Suppressor macrophage (primary cell): ENCODE data around the gene WDSUB1.

Experiments
- DNase-seq, 4 experiments: peaks; one replicate each; pipeline ENCODE4 v3.0.0-alpha.2; 2020 to 2022
- total RNA-seq, 17 experiments: gene quantifications; one replicate each; lab custom pipeline; 2026; ENCODE audit warnings: mixed read lengths in 6 of 17, inconsistent platforms in 3 of 17; lab: John Stamatoyannopoulos, UW

Gene WDSUB1
- 2.5 to 21.5 (median 12.8) reads per million in 17 experiments for total RNA-seq

DNA sequence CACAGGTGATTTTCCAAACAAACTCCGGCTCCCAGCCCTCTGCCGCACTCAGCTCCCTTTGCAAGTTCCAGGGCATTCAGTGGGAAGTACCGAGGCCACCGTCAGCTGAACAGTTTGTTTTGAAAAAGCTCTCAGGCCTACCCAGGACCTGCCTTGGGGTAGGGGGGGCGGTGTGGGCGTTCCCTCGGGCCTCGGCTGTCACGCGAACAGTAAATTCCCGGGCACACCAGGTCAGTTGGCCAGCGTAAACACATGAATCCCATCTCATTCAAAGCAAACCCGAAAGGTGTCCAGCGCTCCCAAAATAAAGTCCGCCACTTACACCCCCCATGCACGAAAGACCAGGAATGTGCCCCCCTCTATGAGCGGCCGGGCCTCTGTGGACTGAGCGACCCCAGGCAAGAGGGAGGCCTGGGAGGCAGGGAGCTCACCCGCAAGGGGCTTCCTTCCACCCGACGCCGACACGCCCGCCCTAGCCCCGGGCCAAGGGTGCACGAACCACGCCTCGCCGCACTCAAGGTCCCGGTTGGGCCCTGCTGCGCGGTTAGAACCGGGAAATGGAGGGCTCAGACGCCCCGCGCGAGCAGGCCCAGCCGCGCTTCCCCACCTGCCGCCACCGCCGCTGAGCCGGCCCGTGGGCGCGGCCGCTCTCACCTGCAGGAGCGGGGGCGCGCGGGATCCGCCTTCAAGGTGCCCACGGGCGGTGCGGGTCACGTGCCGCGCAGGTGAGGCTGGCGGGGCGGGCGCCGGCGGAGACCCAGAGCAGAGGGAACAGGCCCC lies at the start of gene WDSUB1:
Gene WDSUB1 (minus strand): TSS at position 775 of the 780 bp plus-strand sequence. CDS start 3,634 bp downstream, outside the sequence.
- peak; percentile 76 to 87 (median 82) for DNase-seq

DNA sequence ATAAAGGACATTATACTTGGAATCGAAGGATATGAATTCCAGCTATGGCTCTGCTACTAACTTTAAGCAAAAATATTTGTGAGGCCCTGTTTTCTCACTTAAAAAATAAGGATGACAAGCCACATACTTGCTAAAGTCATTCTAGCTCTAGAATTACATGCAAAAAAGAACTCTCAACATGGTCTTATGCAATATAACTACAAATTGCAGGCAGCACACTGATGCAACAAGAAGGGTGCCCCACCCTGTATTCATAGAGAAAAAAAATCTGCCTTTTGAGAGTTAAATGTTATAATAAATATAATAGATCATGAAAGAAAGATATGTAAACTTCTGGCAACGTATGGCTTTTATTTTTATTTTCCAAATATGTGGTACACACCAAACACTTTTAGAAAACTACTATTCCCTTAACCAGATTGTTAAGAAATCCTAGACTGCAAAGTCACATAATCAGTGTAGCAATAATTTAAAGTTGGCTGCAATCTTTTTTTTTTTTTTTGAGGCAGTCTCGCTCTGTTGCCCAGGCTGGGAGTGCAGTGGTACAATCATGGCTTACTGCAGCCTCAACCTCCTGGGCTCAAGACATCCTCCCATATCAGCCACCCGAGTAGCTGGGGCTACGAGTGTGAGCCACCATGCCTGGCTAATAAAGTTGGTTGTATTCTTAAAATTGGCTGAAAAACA lies 40.2 kb upstream of the WDSUB1 start:
- DNase-seq = peak; percentile 37 to 75 (median 54)

DNA sequence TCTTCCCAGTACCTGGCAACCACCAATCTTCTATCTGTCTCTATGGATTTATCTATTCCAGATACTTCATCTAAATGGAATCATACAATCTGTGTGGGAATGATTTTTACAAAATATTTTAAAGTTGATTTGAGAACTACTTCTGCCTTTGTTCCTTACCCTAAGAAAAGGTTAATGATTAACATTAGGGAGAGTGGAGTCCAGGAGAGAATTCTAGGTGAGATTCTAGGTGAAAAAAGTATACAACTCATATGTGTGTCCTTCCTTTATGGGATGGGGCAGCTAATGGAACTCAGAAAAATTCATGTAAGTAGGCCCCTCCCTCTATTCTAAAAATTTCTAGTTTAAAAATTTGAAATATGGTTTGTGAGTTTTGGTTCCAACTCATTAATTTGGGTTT lies 35.9 kb upstream of the WDSUB1 start:
- no peak for DNase-seq

- DNase-seq = peak in 1 of 4 experiments; percentile 6
These were observed 31.0 kb upstream of the WDSUB1 start for GRCh38 chr2:159317392-159318088.

DNA sequence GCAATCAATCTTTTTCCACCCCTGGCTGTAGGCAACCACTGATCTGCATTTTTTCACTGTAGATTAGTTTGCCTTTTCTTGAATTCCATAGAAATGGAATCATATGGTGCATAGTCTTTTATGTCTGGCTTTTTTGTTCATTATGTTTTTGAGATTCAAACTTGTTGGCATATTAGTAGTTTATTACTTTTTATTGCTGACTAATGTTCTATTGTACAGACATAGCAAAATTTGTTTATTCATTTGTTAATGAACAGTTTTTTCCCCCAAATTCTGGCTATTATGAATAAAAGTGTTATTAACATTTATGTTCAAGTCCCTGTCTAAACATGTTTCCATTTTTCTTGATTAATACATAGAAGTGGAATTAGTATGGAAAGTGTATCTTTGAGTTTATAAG lies 21.4 kb upstream of the WDSUB1 start:
- no peak for DNase-seq

DNA sequence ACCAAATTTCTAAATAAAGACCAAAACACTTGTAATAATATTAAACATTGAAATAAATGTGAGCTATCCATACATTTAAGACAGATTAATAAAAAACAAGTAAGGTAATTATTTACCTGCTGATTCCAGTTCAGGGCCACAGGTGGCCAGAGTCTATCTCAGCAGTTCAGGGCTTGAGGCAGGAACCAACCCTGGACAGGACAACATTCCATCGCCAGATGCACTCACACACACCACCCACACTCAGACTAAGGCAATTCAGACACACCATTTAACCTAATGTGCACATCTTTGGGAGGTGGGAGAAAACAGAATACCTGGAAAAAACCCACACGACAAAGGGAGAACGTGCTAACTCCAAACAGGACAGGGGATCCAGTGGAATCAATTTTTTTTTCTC lies 14.1 kb upstream of the WDSUB1 start:
- no peak for DNase-seq

GRCh38 chr2:159298967-159299366 lies 12.5 kb upstream of the WDSUB1 start:
- DNase-seq = no peak

DNA sequence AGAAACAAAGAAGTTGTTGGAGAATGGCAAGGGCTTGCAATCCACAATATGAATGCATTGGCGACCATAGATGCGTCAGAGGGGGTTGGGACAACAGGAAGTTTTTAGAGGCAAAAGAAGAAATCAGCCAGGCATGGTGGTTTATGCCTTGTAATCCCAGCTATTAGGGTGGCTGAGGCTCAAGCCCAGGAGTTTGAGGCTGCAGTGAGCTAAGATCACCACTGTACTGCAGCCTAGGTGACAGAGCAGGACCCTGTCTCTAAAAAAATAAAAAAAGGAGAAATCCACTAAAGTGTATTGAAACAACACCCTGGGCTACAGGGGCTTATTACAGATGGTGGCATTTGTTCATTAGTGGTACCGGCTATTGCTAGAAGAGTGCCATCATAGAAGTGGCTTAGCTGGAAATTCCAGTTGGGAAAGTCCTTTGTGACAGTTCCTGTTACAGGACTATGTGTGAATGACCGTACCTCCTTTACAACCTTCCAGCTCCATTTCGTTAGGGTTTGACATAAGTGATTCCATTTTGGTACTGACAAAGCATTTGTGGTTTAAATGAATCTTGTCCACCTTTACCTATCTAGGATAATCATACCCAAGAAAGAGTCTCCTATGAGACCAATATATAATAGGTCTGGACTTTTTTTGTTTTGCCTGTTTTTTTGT lies 10.7 kb upstream of the WDSUB1 start:
- DNase-seq = no peak

DNA sequence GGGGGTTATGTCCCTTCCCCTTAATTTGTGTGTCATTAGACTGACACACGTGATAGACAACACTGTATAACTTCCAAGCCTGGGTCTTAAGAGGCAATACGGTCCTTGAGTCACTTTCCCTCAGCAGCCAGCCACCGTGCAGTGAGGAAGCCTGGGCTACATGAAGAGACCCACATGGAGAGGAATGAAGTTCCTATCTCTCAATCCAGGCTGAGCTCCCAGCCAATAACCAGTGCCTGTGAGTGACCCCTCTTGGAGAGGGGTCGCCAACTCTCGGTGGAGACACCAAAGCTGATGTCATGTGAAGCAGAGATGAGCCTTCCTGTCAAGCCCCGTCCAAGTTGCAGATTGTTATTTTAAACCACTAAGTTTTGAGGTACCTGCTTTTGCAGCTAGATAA lies 5.7 kb upstream of the WDSUB1 start:
- no peak for DNase-seq

GRCh38 chr2:159290289-159290907 lies 3.9 kb upstream of the WDSUB1 start:
- peak; percentile 77 to 93 (median 88) for DNase-seq

GRCh38 chr2:159287733-159288132 lies 1.2 kb upstream of the WDSUB1 start:
- no peak for DNase-seq

DNA sequence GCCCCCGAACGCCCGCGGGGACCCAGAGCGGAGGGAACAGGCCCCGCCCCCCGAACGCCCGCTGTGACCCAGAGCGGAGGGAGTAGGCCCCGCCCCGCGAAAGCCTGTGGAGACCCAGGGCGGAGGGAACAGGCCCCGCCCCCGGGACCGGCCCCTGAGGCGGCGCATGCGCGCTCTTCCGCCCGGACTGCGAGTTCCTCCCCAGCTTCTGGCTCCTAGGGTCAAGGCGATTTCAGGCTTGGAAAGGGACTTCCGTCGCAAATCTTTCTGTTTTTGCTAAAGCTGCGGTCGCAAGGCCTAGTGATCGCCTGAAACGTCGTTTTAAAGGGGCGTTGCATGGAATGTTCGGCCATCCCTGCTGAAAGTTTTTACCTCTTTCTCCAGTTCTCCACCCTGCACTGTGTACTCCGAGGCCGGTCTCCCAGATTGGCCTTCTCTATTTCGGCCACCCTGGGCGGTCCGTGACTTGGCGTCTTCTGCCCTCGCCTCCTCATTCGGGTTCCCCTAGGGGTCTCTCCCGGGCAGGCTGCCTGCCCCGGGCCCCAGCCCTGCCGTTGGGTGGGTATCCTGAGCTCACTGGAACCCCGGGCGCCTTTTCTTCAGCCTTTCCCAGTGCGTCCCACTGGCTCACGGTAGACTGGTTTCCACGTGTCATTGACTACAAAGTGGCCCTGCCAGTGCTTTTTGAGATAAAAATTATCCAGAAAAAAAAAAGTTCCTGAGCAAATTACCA lies 372 bp upstream of the WDSUB1 start:
- DNase-seq = peak; percentile 99 to 100 (median 100)

DNA sequence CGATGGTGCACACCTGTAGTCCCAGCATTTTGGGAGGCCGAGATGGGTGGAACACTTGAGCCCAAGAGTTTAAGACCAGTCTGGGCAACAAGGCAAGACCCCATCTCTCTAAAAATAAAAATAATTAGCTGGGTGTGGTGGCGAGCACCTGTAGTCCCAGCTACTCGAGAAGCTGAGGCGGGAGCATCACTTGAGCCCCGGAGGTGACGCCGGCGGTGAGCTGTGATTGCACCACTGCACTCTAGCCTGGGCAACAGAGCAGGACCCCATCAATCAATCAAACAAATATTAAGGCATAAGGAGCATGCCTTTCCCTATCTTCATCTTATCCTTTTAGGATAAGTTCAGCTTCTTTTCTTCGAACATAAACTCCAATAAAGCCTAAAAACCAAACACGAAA lies 1.1 kb downstream of the WDSUB1 start:
- DNase-seq = no peak

DNA sequence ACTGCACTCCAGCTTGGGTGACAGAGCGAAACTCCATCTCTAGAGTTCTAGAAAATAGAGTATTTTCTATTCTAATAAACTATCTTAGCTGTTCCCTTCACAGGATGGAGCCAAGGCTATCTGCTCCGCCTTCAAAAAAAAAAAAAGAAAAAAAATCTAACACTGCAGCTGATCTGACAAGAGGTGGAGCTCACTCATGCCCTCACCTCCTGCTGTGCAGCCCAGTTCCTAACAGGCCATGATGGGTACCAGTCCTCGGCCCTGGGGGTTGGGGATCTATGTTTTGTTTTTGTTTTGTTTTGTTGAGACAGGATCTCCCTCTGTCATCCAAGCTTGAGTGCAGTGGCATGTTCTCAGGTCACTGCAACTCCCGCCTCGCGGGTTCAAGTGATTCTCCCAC lies 3.0 kb downstream of the WDSUB1 start:
- DNase-seq = no peak

GRCh38 chr2:159281002-159281401 lies 5.5 kb downstream of the WDSUB1 start:
- no peak for DNase-seq

DNA sequence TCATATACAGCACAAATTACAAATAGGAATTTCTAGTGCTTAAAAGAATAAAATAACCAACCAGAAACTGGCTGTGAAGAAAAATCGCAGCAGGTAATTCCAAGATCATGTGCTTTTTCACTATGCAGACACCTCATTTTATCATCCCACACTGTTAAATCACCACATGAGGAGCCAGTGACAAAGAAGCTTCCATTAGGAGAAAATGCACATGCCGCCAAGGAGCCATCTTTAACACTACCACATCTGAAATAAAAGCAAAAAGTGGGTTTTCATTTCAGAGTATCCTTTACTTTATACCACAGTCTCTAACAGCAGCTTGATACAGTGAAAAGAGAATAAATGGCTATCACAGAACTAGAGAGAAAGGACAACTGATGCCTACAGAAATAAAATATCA lies 6.8 kb downstream of the WDSUB1 start:
- DNase-seq = no peak

GRCh38 chr2:159275111-159275510 lies 11.4 kb downstream of the WDSUB1 start:
- DNase-seq = no peak

- no peak for DNase-seq
These were observed 14.3 kb downstream of the WDSUB1 start for GRCh38 chr2:159272156-159272555.

GRCh38 chr2:159270744-159271379 lies 15.6 kb downstream of the WDSUB1 start:
- DNase-seq = no peak

- DNase-seq = peak in 2 of 4 experiments; percentile 2 to 35
These were observed 18.6 kb downstream of the WDSUB1 start for GRCh38 chr2:159267921-159268320.

DNA sequence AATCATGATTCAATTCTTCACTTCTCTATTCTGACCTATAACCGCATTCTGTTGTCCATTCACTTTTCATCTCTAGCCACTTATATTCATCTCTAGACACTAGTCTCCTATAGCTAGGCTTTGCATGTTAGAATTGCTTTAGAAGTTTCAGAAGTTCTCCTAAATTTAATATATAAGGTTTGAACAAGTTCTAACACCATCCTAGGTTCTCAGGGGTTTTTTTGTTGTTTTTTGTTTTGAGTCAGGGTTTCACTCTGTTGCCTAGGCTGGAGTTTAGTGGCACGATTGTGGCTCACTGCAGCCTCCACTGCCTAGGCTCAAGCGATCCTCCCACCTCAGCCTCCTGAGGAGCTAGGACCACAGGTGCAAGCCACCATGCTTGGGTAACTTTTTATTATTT lies 19.9 kb downstream of the WDSUB1 start:
- no peak for DNase-seq
